ENCODE results near the gene ARHGEF38.

Gene ARHGEF38

DNA sequence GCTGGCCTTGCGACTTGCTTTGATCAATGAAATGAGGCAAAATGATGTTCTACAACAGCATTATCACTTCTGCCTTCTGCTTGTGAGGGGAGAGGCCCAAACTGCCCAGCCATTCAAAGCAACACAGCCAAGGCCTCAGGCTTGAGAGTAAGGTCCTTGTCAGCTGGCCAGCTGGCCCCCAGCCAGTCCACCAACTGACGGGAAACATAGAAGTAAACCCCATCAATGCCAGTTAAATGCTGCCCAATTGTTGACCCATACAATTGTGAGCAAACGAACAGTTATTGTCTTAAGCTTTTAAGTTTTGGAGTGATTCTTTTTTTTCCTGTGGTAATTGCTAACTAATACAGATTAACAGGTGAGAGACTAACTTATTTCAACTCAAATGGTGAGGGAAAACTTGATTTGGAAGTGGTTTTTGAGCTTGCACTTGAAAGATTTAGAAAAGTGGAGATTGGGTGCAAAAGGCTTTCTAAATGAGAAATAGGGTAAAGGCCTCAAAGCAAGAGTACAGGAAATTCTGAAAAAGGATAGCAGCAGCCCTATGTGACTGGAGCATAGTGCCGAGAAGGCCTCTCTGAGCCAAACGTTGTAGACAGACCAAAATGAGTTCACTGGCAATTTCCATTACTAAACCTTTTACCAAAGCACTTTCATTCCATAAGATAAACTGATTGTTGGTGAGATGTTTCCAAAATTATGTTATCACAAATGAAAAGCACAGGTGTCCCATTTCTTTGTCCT is 66.9 kb downstream of the ARHGEF38 start:
- no peak for DNase-seq

DNA sequence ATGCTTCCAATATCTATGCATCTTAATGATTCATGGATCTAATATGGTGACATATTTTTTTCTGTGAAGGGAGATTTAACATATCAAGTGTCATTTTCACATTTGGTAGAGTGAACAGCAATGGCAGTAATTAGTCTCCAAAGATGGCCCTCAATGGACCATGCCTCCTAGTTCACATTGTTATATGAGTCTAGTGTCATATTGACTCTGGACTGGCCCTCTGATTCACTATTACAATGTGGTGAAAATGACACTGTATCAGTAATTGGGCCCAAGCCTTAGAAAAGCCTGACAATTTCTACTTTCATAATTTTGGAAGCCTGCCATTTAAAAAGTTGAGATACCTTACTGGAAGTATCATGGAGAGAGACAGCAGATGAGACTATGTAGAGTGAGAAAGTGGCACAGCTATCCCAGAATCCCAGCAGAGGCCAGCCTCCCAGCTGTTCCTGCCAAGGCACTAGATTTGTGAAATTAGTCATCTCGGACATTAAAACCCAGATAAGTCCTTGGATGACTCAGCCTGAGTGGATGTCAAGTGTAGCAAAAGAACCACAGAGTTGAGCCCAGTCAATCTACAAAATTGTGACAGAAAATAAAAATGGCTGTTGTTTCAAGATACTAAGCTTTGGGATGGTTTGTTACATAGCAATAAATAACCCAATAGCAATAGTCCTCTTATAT is 68.4 kb downstream of the ARHGEF38 start:
- no peak for DNase-seq

DNA sequence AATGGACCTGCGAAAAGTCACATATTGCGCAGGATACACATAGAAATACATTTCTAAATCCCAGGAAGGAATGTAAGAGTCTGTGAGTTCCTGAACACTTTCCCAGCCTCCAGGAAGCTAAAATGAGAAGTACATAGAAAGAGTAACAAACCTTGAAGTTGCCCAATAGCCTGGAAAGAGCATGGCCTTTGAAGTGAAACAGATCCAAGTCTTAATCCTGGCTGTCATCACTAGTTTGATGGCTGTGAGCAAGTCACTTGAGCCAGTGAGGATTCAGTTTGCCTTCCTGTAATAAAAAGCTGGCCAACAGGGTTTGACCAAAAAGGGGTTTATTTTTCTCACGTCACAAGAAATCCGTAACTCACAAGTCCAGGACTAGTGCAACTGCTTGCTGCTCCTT is 69.8 kb downstream of the ARHGEF38 start:
- no peak for DNase-seq

DNA sequence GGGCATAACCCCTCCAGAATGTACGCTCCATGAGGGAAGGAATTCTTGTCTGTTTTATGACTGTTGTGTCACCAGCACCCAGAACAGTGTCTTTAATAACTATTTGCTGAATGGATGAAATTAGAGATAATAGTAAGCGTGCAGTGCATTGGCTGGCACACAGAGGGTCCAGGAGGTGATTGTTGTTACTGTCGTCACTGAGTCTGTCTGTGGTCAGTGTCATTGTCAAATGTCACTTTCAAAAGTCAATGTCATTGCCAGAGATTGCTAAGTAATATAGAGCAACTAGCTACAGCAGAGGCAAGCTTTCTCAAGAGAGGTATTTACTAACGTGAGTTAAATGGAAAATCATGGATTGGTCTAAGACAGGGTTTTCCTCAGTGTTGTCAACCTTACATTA is 70.7 kb downstream of the ARHGEF38 start:
- no peak for DNase-seq

DNA sequence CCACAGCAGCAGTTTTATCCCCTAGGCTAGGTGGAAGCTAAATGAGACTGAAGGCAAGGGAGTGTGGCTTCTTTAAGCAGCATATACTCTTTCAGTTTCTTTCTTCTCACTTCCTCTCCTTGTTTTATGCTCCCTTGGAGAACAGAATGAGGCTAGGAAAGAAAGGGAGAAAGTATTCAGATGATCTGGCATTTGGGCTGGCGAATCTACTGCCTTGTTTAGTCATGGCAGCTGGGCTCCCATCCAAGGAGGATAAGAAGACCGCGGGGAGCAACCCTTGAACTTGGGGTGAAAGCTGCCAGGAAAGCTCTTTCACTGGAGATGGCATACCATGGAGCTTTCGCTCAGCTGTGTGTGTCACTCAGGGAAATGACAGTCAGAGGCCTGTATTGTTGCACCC is 72.1 kb downstream of the ARHGEF38 start:
- DNase-seq: no peak

DNA sequence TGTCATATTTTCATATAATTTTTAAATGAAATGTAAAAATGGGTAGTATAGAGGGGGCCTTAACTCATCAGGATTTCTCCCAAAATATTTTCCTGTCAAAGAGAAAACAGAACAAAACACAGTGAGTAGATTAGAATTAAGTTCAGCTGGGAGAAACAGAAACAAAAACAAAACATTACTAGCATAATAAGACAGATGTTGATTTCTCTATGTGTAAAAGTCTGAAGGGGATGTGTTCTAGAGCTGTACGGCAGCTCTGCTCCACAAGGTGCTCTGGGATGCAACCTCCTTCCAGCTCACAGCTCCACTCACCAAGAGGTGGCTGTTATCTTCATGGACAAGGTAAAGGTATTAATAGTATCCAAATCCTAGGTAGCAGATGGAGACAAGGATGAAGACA is 72.8 kb downstream of the ARHGEF38 start:
- DNase-seq: no peak

DNA sequence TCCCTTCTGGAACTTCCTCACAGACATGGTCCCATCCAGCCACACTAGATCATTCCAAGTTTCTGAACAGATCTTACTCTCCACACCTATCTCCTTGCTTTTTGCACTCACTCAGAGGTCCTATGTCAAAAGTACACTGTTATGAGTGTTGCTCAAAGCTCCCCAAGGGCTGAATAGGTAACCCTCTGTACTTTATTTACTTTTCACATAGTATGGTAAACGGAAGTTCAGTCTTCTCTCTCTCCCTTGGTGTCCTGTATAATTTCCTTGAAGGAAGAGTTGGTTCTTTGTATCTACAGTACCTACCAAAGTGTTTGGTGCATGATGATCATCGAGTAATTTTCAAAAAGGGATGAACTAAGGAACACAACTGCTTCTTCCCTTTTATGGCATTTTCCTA is 74.4 kb downstream of the ARHGEF38 start:
- no peak for DNase-seq

DNA sequence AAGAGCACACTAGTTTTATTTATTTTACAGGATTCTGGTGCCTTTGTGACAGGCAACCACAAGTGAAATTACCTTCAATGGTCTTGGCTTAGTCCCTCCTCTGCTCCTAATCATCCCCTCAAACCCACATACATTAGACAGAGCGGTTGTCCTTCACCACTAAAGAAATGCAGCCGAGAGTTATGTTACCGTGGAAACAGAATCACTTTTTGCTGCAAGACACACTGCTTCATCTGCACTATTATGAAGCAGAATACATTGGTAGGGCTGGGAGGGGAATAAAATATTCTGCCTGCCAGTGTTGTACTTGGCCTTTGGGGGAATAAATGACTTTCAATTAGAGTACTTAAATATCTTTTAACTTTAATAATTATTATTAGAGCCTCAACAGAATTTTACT is 75.2 kb downstream of the ARHGEF38 start:
- no peak for DNase-seq

DNA sequence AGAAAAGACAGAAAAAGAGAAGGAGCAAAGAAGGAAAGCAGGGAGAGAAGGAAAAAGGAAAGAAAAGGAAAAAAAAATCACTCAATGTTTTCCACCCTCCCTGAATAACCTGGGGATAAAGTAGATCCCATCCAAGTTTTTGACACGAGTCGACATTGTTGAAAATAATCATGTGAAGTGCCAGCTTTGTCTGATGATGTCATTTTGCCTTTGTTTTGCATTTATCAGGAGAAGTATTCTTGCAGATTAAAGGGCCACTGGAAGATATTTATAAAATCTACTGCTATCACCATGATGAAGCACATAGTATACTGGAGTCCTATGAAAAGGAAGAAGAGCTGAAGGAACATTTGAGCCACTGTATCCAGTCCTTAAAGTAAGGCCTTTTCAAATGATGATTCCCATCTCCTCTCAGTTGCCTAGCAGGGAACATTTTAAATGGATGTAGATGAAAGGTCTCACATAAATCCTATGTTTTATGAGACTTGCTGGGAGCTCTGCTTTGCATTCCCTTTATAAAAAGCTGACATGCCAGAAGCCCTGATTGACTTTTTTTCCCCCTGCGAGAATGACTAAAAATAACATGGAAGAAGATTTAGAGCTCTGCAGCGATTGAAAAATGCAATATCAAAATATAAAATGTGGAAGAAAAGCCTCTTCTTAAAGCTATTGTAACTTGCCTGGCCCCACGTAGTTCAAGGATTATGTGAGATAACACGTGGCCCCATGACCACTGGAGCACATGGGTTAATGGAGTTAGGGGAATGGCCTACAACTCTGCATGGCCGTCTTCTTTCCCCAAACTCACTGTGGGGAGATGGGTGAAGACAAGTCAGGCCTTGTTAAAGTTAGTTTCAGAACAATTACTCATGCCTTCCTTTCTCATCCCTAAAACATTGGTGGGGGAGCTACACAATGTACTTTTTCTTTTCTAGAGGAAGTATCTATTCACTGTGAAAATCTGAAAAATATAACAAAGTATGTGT is 78.5 kb downstream of the ARHGEF38 start:
- DNase-seq: no peak

DNA sequence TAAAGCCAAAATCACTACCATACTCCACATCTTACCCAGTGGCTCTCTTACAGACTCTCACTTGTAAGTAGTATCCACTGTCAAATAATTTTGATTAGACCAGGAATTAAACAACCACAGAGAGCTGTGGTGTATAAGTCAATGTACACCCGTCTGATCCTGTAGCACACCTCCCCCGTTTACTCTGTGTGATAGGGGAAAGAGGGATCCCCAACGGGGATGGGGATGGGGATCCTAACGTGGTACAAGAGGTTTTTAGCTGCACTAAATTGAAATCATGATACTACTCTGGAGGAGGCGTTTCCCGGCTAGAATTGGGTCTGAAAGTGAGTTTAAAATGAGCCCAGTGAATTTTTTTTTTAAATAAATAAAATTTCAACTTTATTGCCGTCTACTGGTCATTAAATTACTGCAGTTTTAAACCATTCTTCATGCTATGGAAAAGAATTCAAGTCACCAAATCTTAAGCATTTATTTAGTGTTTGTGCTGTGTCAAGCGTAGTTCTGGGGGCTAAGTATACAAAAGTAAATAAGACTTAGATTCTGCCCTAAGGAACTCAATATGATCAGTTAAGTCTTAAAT is 79.5 kb downstream of the ARHGEF38 start:
- no peak for DNase-seq

DNA sequence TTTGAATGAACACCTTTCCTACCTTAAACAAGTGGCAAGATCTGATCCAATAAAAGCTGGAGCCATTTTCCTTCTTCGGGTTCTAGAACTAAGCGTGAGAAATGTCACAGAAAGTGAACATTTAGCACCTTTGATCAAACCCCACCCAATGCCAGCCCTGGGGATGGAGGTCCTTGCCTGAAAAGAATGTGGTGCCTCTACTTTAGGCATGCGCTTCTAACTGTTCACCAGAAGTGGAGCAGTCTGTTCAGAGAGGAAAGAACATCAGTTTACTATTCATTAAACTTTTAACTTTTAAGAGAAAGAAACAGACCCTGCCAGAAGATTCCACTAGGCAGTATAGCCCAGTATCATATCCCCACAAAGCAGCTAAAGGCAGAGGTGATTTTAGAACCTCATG is 80.2 kb downstream of the ARHGEF38 start:
- DNase-seq: no peak

DNA sequence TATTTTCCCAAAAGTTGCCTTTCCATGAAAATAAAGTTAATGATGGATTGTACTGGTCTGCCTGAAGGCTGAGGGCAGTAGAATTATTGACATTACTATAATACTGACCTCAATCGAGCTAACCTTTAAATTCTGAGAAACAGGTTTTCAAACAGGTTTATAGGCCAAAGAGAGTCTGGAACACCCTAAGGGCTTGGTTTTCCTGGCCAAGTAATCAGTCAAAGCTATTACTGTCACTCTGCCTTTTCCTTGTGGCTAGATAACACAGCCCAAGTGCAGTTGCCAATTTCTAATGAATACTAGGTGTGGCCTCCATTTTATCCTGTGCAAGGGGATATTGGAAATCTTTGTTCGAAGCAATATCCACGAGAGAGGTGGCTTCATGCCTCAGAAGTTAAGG is 80.8 kb downstream of the ARHGEF38 start:
- DNase-seq: no peak

DNA sequence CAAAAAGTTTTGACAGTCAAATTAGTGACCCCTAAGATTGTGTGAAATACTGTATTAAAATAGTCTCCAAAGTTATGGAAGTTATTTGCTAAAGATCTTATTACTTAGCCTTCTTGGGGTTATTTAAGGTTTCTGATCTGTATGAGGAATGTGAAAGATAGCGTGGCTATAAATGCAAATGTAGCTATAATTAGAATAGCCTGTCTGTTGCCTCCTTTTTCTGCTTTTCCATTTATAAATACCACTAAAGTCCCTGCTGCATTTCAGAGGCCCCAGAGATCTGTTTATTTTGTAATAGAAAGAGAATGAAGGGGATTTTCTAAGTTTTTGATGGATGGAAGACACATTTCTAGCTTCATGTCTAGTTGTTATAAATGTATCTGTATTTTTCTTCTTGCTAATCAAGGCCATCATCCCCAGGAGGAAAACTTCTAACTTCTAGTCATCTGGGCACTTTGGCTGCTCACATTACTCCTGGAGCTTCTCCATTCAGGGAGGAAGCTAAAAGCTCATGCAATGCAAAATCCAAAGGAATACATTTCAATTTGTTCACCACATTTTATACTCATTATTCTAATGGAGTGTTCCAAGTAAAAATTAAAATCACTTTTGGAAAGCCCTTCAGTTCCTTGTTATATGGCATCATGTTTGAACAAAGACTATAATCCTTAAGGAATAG is 82.1 kb downstream of the ARHGEF38 start:
- DNase-seq: peak; percentile 69

DNA sequence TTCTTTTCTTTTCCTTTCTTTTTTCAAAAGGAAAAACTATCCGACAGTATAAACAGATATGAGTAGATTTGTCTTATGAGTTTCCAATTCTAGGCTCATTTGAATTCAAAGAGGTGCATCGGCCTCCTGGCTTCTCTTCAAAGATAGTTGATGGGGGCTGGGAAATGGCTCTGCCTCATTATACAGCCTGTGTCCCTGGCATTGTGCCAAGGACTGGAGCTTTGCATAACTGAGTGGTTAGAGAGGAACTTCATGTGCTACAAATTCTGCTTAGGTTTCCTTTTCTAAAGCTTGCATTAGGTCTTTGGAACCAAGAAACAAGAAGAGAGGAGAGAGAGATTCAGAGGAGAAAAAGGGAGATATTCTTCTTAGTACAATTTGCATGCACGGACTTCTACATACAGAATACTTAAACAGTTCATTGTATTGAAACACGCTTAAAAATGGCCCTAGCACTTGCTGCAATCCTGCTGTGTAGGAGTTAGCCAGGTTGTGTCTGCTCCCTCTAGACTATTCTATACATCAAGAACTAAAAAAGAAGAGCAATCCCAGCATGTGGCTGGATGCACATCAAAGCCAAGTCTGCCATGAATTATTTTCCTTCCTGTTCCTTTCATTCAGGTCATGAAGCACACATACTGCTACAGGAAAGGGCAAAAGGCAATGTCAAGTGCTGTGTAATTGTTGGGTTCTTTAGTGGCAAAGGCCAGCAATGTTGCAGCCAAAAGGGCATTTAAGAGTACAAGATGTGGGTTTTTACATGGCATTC is 85.2 kb downstream of the ARHGEF38 start:
- DNase-seq: peak; percentile 73

DNA sequence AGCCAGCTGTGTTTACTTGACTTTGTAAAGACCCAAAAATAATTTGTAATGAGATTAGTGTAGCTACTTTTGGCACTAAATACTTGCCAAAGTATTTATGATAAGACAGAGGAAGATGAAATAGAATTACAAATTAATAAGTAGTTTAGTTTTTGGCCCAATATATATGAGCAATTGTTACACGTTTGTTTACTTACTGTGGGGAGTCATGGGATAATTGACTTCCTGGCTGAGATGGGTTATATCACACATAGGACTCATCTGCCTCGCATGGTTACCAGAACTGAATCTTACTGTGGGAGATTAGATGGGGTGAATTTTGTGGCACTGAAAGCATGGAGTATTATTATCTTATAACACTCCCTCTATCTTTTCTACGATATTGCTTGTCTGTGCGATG is 89.4 kb downstream of the ARHGEF38 start:
- DNase-seq: no peak

DNA sequence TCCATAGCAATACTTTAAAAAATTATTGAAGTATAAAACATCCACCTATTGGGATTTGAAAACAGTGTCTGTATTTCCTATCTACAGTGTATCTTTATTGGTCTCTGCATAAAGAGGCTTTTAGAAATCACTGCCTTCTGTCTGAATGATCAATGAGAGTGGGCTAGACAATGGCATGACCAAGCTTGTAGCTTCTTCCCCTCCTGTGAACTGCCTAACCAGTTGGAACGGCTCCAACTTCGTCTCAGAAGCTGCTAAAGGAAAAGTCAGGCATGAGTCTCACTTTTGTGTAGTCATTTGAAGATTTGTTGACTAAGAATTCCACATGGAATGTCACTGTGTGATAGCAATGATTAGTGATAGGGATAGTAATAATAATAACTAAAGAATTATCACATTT is 91.8 kb downstream of the ARHGEF38 start:
- DNase-seq: no peak

DNA sequence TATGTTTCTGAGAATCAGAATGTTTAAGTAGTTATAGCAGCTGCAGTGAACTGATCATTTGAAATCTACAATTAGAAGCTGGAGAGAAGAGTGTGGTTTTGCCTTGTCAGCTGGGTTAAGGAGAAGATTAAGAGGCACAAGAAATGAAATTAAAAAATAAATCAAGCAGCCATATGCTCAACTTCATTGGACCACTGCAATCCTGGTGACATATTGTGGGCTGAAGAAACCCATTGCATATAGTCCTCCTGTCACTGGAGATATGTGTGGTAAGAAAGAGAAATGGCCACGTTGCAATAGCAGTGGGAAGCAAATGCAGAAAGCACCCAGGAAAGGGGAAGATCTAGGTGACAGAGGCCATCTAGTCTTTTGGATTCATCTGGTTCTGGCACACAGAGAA is 93.0 kb downstream of the ARHGEF38 start:
- no peak for DNase-seq

DNA sequence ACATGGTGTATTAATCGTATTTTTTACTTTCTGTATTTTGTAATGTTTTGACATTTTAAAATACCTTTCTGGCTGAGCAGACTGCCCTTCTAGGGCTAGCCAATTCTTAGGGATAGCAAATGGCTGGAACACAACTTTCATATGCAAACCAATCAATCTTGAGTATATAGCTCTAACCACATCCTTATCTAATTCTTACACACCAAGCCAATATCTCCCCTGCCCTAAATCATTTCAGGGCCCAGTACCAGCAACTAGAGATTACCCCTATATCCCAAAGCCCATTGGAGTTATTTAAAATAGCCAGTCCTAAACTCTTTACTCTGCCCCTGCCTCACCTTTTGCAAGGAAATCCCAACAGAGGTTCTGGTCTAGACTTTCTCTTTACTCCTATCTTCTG is 97.8 kb downstream of the ARHGEF38 start:
- no peak for DNase-seq

DNA sequence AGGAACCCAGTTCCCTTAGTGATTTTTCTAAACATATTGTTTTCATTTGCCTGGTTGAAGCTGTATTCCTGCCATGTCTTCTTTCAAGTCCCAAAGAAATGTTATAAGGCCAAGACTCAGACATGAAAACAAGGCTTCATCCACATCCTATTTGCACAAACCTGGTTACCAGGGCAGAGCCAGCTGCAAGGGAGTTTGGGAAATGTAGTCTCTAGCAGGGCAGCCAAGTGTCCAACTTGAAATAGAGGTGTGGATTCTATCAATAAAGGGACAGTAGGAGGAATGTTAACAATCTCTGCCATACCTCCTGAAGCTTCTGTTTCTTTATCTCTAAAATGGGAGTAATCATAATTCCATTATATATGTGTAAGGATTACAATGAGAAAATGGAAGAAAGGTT is 99.5 kb downstream of the ARHGEF38 start:
- DNase-seq: no peak

DNA sequence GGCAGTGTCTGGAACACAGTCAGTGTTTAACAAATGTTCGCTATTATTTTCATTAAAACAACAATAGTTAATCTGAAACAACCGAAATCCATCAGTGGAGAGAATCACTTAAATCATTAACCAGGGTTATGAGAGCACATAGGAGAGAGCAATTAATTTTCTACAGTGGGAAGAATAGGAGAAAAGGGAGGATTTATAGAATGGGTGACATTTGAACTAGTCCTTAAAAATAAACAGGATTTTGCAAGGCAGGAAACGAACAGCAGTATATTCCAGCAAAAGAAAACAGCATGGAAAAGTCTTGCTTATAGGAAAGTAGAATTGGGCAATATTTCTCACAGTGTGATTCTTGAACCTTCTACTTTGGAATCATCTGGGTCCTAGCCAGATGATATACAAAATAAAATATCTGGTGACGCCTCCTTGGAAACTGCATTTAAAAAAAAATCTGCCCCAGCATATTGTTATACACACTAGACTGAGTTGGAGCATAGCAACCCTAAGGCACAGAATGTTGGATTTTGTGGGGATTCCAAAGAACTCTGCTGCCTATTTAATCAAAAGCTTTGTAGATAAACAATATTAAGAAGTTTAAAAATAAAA is 100.0 kb downstream of the ARHGEF38 start:
- DNase-seq: no peak

DNA sequence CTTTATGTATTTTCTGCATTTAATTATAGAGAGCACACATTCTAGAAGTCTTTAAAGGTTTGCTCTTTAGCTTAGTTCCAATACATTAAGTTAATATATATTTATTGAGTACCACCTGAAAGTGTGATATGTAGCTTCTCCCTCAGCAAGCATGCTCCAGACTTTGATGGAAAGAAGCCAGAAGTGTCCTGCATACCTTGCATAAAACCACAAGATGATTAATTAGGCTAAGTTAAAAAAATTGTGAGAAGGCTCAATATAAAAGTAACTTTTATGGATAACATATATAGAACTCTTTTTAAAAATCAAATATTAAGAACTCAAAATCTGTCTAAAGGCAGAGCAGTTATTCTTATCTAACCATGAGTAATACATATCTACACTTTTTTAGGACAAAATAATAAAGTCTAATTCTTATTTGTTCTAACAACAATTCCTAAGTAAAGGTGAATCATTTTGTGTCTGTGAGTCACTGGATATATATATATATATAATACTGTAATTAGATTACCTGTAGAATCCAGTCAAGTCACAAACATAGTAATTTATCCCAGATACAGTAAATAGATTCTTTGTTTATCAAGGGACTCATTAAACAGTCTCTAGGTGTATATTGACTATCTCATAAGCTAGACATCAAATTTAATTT is 104.8 kb downstream of the ARHGEF38 start:
- no peak for DNase-seq

Measured in NCI-H526 treated with DMSO at 0.1 percent for 48 hours (cell line).